Activated effector memory CD4-positive, alpha-beta T cell treated with anti-CD3 and anti-CD28 coated beads, Interleukin-2, amount 50 U/mL, for 16 hours (primary cell): ENCODE data around the gene HMG20B.

Source experiments
- DNase-seq: peaks from one replicate; pipeline ENCODE4 v3.0.0-alpha.2; 2020

Gene HMG20B

GRCh38 chr19:3585301-3586126 lies 12.8 kb downstream of the HMG20B start, which contains the start of gene GIPC3:
TSS of gene GIPC3 (plus strand) at chr19:3585478. CDS start at chr19:3585598, 120 bp downstream.
- no peak for DNase-seq

DNA sequence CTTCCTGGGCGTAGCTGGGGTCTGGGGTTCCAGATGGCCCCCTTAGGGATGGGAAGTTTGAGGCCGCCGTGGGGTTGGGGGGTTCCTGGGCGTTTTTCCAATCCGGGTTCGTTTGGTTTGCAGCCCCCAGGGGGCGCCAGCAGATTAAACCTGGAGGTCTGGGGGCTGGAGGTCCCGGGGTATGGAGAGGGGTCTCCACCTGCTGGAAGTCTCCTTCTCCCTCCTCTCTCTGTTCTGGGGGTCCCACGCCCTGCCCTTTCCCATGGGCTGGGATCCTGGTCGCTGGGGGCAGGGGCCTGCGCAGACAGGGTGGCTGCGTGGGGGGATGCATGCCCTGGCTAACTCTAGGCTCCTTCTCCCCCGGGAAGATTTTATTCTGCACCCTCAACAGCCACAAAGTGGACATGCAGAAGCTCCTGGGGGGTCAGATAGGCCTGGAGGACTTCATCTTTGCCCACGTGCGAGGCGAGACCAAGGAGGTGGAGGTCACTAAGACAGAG lies 13.4 kb downstream of the HMG20B start:
- DNase-seq: peak; percentile 77

GRCh38 chr19:3586707-3587346 lies 14.1 kb downstream of the HMG20B start:
- DNase-seq: no peak

DNA sequence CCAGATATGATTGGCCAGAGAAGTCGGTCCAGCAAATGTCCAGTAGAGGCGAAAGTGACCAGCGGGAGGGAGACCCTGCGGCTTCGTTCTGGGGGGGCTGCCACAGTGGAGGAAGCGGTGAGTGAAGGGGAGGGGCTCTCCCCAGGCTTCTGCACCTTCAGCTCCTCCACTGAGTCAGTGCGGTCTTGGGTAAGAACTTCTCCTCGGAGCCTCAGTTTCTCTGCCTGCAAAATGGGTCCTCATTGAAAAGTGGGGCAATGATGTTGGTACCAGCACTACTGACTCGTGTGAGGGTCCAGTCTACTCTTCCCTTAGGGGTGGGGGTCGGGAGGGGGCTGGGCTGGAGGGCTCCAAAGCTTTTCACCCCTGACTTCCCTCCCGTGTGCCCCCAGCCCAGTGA lies 16.7 kb downstream of the HMG20B start:
- no peak for DNase-seq

DNA sequence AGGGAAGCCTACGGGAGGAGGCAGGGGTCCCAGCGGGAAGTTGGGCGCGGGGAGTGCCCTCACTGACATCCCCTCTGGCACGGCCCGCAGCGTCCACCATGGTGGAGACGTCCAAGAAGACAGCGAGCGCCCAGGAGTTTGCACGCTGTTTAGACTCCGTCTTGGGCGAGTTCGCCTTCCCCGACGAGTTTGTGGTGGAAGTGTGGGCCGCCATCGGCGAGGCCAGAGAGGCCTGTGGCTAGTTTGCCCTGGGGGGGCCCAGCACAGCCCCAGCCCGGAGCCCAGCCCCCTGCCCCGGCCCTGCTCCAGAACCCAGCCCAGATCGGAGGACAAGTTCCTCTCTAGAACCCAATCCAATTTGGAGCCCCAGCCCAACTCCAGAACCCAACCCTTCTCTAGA lies 17.2 kb downstream of the HMG20B start:
- DNase-seq: no peak

GRCh38 chr19:3590991-3591659 lies 18.4 kb downstream of the HMG20B start:
- DNase-seq: no peak

- DNase-seq: no peak
Observed at GRCh38 chr19:3591876-3592613, 19.3 kb downstream of the HMG20B start.

DNA sequence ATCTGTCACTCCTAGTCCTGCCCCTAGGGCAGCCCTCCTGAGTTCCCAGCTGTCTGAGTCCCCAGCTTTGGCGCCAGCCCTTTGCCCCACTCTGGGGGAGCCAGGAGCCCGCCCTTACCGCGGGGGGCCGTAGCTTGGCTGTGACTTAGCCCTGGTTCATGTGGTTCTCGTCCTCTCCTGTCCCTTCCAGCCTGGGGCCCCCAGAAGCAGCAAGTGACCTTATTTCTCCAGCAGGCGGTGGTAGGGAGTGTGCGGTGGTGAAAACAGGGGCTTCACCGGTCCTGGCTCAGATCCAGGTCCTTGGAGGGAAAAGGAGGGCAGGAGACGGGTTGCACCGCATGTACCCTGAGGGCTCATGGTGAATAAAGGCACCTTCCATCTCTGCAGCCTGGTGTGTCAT lies 20.4 kb downstream of the HMG20B start:
- DNase-seq: no peak

DNA sequence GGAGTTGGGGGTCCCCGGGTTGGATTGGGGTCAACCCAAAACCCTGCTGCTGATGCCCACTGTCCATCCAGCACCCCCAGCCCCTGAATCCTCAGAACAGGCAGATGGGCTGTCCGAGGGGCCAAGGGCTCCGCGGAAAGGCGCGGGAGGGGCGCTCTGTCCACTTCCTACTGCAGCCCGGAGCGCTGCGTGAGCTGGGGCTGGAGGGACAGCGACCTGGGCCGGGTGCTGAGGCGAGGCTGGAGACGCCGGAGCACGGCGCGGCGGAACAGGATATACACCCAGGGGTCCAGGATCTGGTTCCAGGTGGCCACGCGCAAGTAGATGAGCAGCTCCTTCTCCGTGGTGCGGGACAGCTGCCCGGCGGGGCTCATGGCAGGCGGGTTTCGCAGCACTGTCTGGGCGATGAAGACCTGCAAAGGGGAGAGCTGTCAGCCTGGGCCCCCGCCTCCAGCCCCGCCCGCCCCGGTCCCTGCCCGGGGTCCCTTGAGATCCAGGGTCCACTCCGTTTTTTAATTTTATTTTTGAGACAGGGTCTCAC lies 22.8 kb downstream of the HMG20B start:
- no peak for DNase-seq

GRCh38 chr19:3599776-3600187 lies 27.0 kb downstream of the HMG20B start:
- no peak for DNase-seq

DNA sequence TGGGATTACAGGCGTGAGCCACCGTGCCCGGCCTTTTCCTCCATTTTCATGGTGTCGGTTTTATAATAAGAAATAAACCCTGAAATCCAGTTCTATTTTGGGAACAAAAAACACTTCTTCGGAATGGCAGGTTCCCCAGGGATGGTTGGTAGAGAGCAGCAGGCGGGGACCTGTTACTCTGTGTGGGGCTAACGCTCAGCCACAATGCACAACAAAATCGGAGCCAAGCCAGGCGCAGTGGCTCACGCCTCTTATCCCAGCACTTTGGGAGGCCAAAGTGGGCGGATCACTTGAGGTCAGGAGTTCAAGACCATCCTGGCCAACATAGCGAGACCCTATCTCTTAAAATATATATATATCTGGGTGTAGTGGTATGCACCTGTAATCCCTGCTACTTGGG lies 28.3 kb downstream of the HMG20B start:
- no peak for DNase-seq

- DNase-seq: no peak
Observed at GRCh38 chr19:3603121-3603811, 30.5 kb downstream of the HMG20B start.

- no peak for DNase-seq
Observed at GRCh38 chr19:3604227-3604986, 31.7 kb downstream of the HMG20B start.

DNA sequence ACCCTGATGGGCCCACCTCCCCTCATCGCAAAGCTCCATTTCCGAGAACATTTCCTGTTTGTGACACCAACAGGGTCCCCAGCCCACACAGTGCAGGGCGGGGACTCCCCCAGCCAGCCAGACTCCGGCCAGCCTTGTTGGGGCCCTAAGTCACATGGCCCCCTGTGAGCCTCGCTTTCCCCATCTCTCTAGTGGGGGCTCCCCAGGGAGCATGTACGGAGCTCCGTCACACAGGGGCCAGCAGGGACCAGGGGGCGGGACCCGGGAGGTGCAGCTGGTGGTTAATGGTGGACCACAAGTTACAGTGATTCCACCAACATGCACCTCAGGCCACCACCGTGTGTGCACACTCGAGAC lies 32.2 kb downstream of the HMG20B start:
- no peak for DNase-seq

GRCh38 chr19:3605361-3605760 lies 32.6 kb downstream of the HMG20B start:
- DNase-seq: no peak

- DNase-seq: no peak
Observed at GRCh38 chr19:3605770-3606169, 33.0 kb downstream of the HMG20B start.

GRCh38 chr19:3606174-3606689 lies 33.5 kb downstream of the HMG20B start:
- DNase-seq: peak; percentile 72

DNA sequence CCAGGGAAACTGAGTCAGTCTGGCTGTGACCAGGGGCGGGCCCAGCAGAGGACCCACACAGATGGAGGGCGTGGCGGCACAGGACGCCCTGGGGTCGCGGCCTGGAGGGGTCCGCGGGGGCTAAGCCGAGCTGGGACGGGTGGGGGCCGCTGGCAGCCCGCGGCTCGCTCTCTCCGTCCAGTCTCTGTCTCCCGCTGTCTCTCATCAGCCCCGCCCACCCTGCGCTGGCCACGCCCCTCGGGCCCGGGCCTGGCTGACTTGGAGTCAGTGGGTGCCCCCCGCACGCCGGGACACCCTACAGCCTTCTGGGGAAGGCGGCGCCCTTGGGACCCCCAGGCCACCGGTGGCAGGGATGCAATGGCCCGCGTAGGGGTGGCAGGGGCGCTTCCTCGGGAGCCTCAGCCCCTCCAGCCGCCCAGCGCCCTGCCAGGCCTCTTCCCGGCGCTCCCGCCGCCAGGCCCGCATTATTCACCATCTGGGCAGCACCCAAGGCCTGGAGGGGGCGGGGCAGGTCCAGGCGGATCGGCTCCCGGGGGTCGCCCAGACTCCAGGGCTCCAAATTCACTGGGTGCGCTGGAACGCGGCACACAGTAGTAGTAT lies 34.0 kb downstream of the HMG20B start, which contains the start of gene TBXA2R:
TBXA2R (minus strand) TSS at position 186 of the 600 bp plus-strand sequence. CDS start 6,241 bp downstream, outside the sequence.
- peak; percentile 80 for DNase-seq

DNA sequence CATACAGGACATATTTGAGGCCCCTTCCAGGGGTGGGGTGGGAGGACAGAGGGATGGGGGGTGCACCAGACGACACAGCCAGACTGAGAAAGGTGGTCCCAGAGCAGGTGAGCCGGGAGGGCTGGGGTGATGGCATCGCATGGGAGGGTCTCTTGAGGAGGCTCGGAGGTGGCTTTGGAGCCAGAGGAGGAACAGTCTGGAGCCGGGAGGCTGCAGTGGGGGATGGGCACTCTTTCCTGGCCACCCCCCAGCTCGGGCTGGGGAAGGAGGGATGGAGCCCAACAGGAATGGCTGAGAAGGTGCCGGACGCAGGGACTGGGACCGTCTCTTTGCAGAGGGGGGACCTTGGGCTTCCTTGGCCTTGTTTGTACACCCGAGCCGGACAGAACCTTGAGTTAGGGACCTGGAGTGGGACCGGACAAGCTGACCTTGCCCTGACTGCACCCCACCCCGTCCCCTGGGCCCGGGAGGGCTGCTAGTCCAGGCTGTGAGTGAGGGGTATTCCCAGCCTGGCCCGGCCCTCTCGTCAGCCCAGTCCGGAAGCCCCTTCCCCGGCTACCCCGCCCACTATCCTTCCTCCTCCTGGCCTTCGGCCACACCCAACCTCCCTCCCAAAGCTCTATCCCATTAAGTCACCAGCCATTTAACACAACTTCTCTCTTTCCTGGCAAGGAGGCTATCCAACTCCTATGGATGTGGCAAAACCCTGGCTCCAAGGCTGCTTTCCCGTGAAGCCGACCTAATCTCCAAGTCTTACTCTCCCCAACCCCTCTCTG lies 34.7 kb downstream of the HMG20B start:
- no peak for DNase-seq
